Psoas muscle (tissue), 8 donors: Measurements from ENCODE around the gene ACLY. TPM values are rescaled to one million over a fixed set of nuclear protein-coding genes. Genes with fewer than 3 reads are reported as not detected.
"Not testable (repeated sequence)": the region's sequence is repeated elsewhere in the genome, so short reads cannot be mapped to it uniquely, and the experiment has no call there.

Source experiments
- ATAC-seq, 4 donors: fragments of 200-7000 bp; cut with Tn5 transposase; one replicate each; pipeline ENCODE4 v1.9.1; 2020; ENCODE audit warnings: moderate library complexity in 3 of 4, mild to moderate bottlenecking in 2 of 4
- DNase-seq, 2 donors: peaks; one replicate each; pipeline ENCODE4 v3.0.0-alpha.2; 2020
- H3K27ac ChIP-seq: fragments of 200-600 bp; one replicate; pipeline ENCODE4 v1.8.0; 2022
- H3K27me3 ChIP-seq, 3 donors: fragments of 200-600 bp in 1 of 3; one replicate each; pipeline versions ENCODE4 v1.6.1 to v1.8.0; 2013 to 2022; ENCODE audit warnings: low read length in 2 of 3, mild to moderate bottlenecking in 2 of 3, moderate library complexity in 1 of 3; ENCODE audit not compliant: insufficient read depth in 3 of 3
- H3K36me3 ChIP-seq, 2 donors: fragments of 200-600 bp in 1 of 2; one replicate each; pipeline versions ENCODE4 v1.6.1 to v1.8.0; 2013 to 2022; ENCODE audit warnings: low read depth in 1 of 2, mild to moderate bottlenecking in 1 of 2, moderate library complexity in 1 of 2; ENCODE audit not compliant: insufficient read depth in 1 of 2
- H3K4me1 ChIP-seq: fragments of 200-600 bp; one replicate; pipeline ENCODE4 v1.8.0; 2022
- H3K4me3 ChIP-seq: fragments of 200-600 bp; one replicate; pipeline ENCODE4 v1.8.0; 2022; ENCODE audit warnings: mild to moderate bottlenecking
- H3K9me3 ChIP-seq: fragments of 200-600 bp; one replicate; pipeline ENCODE4 v1.8.0; 2022
- CTCF ChIP-seq: fragments of 200-600 bp; IDR thresholded peaks from one replicate; pipeline ENCODE4 v1.8.0; 2022; ENCODE audit warnings: antibody characterized with exemption
- WGBS, 3 donors: extraction: QIAGEN DNeasy Blood & Tissue Kit; methylation state at CpG; one replicate each; pipeline versions ENCODE4 v1.1.6 to v1.1.7; 2013; 5-methylcytosine and 5-hydroxymethylcytosine counted together
- intact Hi-C, 2 donors: fragments of 100-400 bp; cut with DNase I; formaldehyde crosslinking; loops; one replicate each; pipeline versions ENCODE4 v1.11.0 to v1.14.2; 2022
- polyA plus RNA-seq, 3 donors: library from polyadenylated mRNA; stranded (reverse); fragments of 200-250 nt; gene quantifications; one replicate each; pipeline ENCODE4 v1.2.3, GENCODE V29; 2013
- total RNA-seq, 4 donors: library from RNA; stranded (reverse); fragmentation: NEBNext Ultra II Directional in 2 of 4; extraction: Animal tissue kit (Norgen Biotek cat#: 25700) in 2 of 4; gene quantifications; one replicate each; pipeline versions ENCODE4 v1.2.1 to v1.2.4, GENCODE V29; 2021 to 2023
- donor health status: healthy with polysubstance abuse.
- donor health status: DM: no; HTN: no; CAD: no; lungs with moderate emphysema.
- donor health status: Bipolar disorder and iron deficiency.
- donor health status: healthy.
- donor health status: DM: yes; HTN: yes; CAD: no.
- donor health status: DM: no; HTN: no; CAD: no.
- donor health status: DM: no; HTN: no; CAD: no.
- donor health status: DM: yes; HTN: yes; CAD: no.

ACLY gene
- total and polyA plus RNA-seq, 7 donors = 10.5 to 24.1 (median 20.2) TPM

- ATAC-seq (no peak), DNase-seq (no peak)
- H3K4me1 ChIP-seq = no peaks in the 10 kb centered on the region
- H3K9me3 ChIP-seq = no peaks in the 10 kb centered on the region
- intact Hi-C loops = loop anchor here in 1 of 2 donors (10.0 kb wide), 1 partner anchor 145 kb away; the partner anchor contains the start of gene HAP1
- H3K27me3 ChIP-seq = no peaks in the 10 kb centered on the region
- H3K36me3 ChIP-seq = peaks cover 2 to 78% of the 10 kb centered on the region in 2 donors
- H3K4me3 ChIP-seq = no peak overlapping the region
- no peak overlapping the region for H3K27ac ChIP-seq
- no peak for TF ChIP-seq CTCF
- 89 to 93% (median 91%) methylated on average over 4 of the region's 4 CpGs for WGBS, 3 donors
These were observed 38.6 kb downstream of the ACLY start for GRCh38 chr17:41880130-41880529.

GRCh38 chr17:41874293-41874670 is 44.5 kb downstream of the ACLY start:
- peaks cover 6 to 77% of the 10 kb centered on the region in 2 donors for H3K36me3 ChIP-seq
- H3K9me3 ChIP-seq, H3K27ac ChIP-seq, ATAC-seq, H3K4me3 ChIP-seq, H3K27me3 ChIP-seq, DNase-seq, intact Hi-C loops, H3K4me1 ChIP-seq: not testable (repeated sequence)
- 94 to 98% (median 98%) methylated on average over 8 to 9 of the region's 9 CpGs for WGBS, 3 donors

- Histone ChIP-seq H3K4me1 (no peaks in the 10 kb centered on the region), H3K27me3 (no peaks in the 10 kb centered on the region), H3K27ac (no peak overlapping the region), H3K4me3 (no peak overlapping the region), H3K9me3 (no peaks in the 10 kb centered on the region), H3K36me3 (peaks cover 6 to 77% of the 10 kb centered on the region in 2 donors)
- no peak for ATAC-seq
- intact Hi-C loops = no loop called here
- 96 to 98% (median 96%) methylated on average over 10 of the region's 10 CpGs for WGBS, 3 donors
- peak in 1 of 2 donors; percentile 6 for DNase-seq
- TF ChIP-seq CTCF = no peak
These were observed 45.0 kb downstream of the ACLY start for GRCh38 chr17:41873559-41874292.

- no peak overlapping the region for H3K27ac ChIP-seq
- no peaks in the 10 kb centered on the region for H3K4me1 ChIP-seq
- peaks cover 6 to 77% of the 10 kb centered on the region in 2 donors for H3K36me3 ChIP-seq
- H3K27me3 ChIP-seq = no peaks in the 10 kb centered on the region
- no peak for TF ChIP-seq CTCF
- peak in 1 of 2 donors; percentile 44 for DNase-seq
- H3K9me3 ChIP-seq = no peaks in the 10 kb centered on the region
- ATAC-seq = no peak
- 95 to 96% (median 95%) methylated on average over 10 of the region's 10 CpGs for WGBS, 3 donors
- no peak overlapping the region for H3K4me3 ChIP-seq
- intact Hi-C loops = no loop called here
These were observed 47.0 kb downstream of the ACLY start for GRCh38 chr17:41871789-41872188.

- 77 to 83% (median 80%) methylated on average over 7 of the region's 7 CpGs for WGBS, 3 donors
- intact Hi-C loops = no loop called here
- Histone ChIP-seq H3K4me3 (no peak overlapping the region), H3K4me1 (no peaks in the 10 kb centered on the region), H3K27me3 (no peaks in the 10 kb centered on the region), H3K36me3 (peaks cover 6 to 74% of the 10 kb centered on the region in 2 donors), H3K27ac (no peak overlapping the region), H3K9me3 (no peaks in the 10 kb centered on the region)
- ATAC-seq = no peak
- peak in 1 of 2 donors; percentile 8 for DNase-seq
- TF ChIP-seq CTCF = no peak
These were observed 48.1 kb downstream of the ACLY start for GRCh38 chr17:41870627-41871026.
